Lung (tissue), 16 donors: ENCODE measurements around the gene PCBP3. TPM values are rescaled to one million over a fixed set of nuclear protein-coding genes. Genes with fewer than 3 reads are reported as not detected.

Source experiments
- ATAC-seq: fragments of 200-7000 bp; cut with Tn5 transposase; one replicate; pipeline ENCODE4 v1.9.1; 2020; ENCODE audit warnings: moderate number of reproducible peaks; ENCODE audit not compliant: insufficient read depth, low FRiP score
- DNase-seq, 3 donors: peaks; one replicate each; pipeline ENCODE4 v3.0.0-alpha.2; 2013 to 2017
- H3K27ac ChIP-seq, 2 donors: one replicate each; pipeline ENCODE4 v1.5.1; 2013; ENCODE audit warnings: mild to moderate bottlenecking in 2 of 2, moderate library complexity in 2 of 2, control low read depth in 1 of 2, inconsistent platforms in 1 of 2, low read depth in 1 of 2, low read length in 1 of 2
- H3K27me3 ChIP-seq, 3 donors: one replicate each; pipeline ENCODE4 v1.5.1; 2013; ENCODE audit warnings: low read length in 2 of 3; ENCODE audit not compliant: control insufficient read depth in 3 of 3, insufficient read depth in 3 of 3
- H3K36me3 ChIP-seq, 4 donors: one replicate each; pipeline ENCODE4 v1.5.1; 2013; ENCODE audit warnings: low read length in 4 of 4, mild to moderate bottlenecking in 1 of 4, moderate library complexity in 1 of 4; ENCODE audit not compliant: control insufficient read depth in 4 of 4, insufficient read depth in 4 of 4
- H3K4me1 ChIP-seq, 5 donors: one replicate each; pipeline ENCODE4 v1.5.1; 2013; ENCODE audit warnings: low read length in 5 of 5, mild to moderate bottlenecking in 2 of 5, moderate library complexity in 1 of 5; ENCODE audit not compliant: control insufficient read depth in 5 of 5, insufficient read depth in 5 of 5
- H3K4me3 ChIP-seq: one replicate; pipeline ENCODE4 v1.5.1; 2013; ENCODE audit warnings: mild to moderate bottlenecking, control low read depth, moderate library complexity
- H3K9ac ChIP-seq, 2 donors: one replicate each; pipeline ENCODE4 v1.5.1; 2013; ENCODE audit warnings: low read length in 2 of 2, control low read depth in 1 of 2; ENCODE audit not compliant: insufficient read depth in 1 of 2
- H3K9me3 ChIP-seq, 4 donors: one replicate each; pipeline ENCODE4 v1.5.1; 2013; ENCODE audit warnings: low read length in 3 of 4, mild to moderate bottlenecking in 1 of 4, moderate library complexity in 1 of 4; ENCODE audit not compliant: control insufficient read depth in 4 of 4, insufficient read depth in 3 of 4
- WGBS, 2 donors: extraction: QIAGEN DNeasy Blood & Tissue Kit; methylation state at CpG; one replicate each; pipeline ENCODE4 v1.1.7; 2013; 5-methylcytosine and 5-hydroxymethylcytosine counted together
- long read RNA-seq, 5 donors: transcript quantifications; one replicate each; lab custom pipeline, GENCODE V29; 2026
- polyA plus RNA-seq, 2 donors: library from polyadenylated mRNA; stranded (reverse); fragments of 200-250 nt; gene quantifications; one replicate each; pipeline ENCODE4 v1.2.1, GENCODE V29; 2013
- total RNA-seq, 2 donors: library from RNA; depleted of rRNA in 1 of 2; stranded (reverse); fragments of >200 nt in 1 of 2; gene quantifications; one replicate each; pipeline ENCODE4 v1.2.1, GENCODE V29; 2014 to 2021
- TF ChIP-seq, protein P1 (sequence below): IDR thresholded peaks from 2 replicates; pipeline ENCODE4 v1.5.1; 2012; ENCODE audit warnings: mild to moderate bottlenecking; ENCODE audit errors: control extremely low read depth, extremely low read depth
- donor health status: control.
- donor health status: control.
- donor health status: Bipolar disorder and iron deficiency.
- donor health status: healthy.
- donor health status: DM: yes; HTN: yes; CAD: no.

Gene PCBP3
- total RNA-seq (1 to 10 TPM; 3.2 to 8.2 TPM), polyA plus RNA-seq (1 to 10 TPM; 1.6 to 3.0 TPM)
- long read RNA-seq, donor 1, result 0 reads
- long read RNA-seq, donor 2, result 0 reads
- long read RNA-seq, donor 3, result 0 reads
- long read RNA-seq, donor 4, result 0 reads
- long read RNA-seq, donor 5, result 0 reads

DNA sequence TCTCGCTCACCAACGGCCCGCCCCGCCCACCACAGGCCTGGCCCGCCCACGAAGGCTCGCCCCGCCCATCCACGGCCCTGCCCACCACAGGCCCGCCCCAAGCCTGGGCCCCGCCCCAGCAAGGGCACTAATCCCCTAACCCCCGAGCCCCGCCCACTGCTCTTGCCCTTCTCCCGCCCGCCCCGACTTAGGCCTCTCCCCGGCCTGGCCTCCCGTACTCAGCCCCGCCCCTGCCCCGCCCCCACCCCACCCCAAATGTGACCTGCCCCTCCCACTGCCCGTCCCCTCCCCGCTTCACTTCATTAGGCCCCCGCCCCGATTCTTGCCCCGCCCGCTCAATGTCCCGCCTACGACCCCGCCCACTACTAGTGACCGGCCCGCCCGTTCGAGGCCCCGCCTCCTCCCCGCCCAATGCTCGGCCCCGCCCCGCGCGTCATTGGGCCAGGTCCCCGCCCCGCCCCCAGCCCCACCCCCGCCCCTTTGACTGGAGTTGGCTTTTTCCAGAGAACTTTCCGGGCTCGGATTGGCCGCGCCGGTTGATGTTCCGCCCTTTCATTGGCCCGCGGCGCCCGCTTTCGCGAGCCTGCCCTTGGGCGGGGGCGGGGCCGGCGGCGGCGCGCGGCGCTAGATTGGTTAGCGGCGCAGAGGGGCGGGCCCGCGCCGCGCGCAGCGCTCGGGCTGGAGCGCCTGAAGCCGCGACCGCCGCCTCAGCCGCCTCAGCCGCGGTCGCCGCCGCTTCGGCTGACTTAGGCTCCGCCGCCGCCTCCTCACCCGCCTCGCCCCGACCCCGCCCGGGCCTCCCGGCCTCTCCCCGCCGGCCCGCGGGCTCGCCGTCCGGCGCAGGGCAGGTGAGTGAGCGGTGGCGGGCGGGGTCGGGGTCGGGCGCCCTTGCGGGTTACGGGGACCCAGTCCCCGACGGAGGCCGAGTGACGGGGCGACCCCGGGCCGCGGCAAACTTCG lies at the start of gene PCBP3:
PCBP3 (plus strand) TSS at position 705 of the 960 bp plus-strand sequence. CDS start 206,361 bp downstream, outside the sequence.
- H3K9ac ChIP-seq, result no peak within 1 kb of the TSS

DNA sequence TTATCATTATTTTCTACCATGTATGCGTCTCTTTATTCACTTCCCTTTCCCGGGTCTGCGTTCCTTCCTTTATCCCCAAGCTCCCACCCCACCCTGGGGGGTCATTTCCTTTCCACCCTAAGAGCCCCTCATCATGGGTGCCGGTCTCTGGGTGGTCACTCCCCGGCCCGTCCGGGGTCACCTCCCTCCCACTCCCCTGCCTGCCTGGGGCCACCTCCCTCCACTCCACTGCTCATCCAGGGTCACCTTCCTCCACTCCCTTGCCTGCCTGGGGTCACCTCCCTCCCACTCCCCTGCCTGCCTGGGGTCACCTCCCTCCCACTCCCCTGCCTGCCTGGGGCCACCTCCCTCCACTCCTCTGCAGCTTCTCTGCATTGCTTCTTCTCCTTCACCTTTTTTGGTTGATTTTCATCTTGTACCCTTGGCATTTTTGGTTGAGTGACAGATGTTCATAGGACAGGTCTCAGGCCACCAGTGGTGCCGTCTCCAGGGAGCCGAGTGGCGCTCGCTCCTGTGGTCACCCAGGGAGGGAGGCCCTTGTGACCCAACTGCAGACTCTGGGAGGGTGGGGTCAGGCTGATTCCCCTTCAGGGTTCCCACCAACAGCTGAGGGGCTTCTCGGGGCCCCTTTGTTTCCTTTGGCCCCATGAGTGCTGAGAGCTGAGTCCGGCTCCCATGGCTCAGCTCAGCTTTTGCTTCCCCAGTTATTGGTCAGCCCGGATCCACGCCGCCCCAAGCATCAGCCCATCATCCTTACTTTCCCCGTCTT lies 48.6 kb upstream of the PCBP3 start:
- Histone ChIP-seq H3K4me3 (no peak overlapping the region), H3K27me3 (peaks cover 0 to 11% (median 10%) of the 10 kb centered on the region in 3 donors), H3K36me3 (no peaks in the 10 kb centered on the region), H3K4me1 (peaks cover 0 to 8% (median 0%) of the 10 kb centered on the region in 5 donors), H3K27ac (no peak overlapping the region), H3K9ac (no peak overlapping the region), H3K9me3 (peaks cover 0 to 3% (median 0%) of the 10 kb centered on the region in 4 donors)
- WGBS, 2 donors, result 72 to 78% methylated on average over 17 of the region's 17 CpGs
- no peak for ATAC-seq
- DNase-seq, result no peak
- TF ChIP-seq, protein P1, sequence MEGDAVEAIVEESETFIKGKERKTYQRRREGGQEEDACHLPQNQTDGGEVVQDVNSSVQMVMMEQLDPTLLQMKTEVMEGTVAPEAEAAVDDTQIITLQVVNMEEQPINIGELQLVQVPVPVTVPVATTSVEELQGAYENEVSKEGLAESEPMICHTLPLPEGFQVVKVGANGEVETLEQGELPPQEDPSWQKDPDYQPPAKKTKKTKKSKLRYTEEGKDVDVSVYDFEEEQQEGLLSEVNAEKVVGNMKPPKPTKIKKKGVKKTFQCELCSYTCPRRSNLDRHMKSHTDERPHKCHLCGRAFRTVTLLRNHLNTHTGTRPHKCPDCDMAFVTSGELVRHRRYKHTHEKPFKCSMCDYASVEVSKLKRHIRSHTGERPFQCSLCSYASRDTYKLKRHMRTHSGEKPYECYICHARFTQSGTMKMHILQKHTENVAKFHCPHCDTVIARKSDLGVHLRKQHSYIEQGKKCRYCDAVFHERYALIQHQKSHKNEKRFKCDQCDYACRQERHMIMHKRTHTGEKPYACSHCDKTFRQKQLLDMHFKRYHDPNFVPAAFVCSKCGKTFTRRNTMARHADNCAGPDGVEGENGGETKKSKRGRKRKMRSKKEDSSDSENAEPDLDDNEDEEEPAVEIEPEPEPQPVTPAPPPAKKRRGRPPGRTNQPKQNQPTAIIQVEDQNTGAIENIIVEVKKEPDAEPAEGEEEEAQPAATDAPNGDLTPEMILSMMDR, result no peak

More for the DNA sequence above, at the start of gene PCBP3:
- peaks cover 2 to 27% (median 17%) of the 10 kb centered on the region in 3 donors for H3K27me3 ChIP-seq
- DNase-seq, result peak; percentile 84 to 94 (median 88)
- WGBS, 2 donors, result 1 to 2% methylated on average over 42 to 120 of the region's 120 CpGs
- H3K4me3 ChIP-seq, result peak within 1 kb of the TSS; percentile 19
- ATAC-seq, result peak; percentile 89
- H3K9me3 ChIP-seq, result peaks cover 0 to 2% (median 0%) of the 10 kb centered on the region in 4 donors
- TF ChIP-seq, protein P1, result no peak
- H3K36me3 ChIP-seq, result no peaks in the 10 kb centered on the region
- H3K27ac ChIP-seq, result no peak within 1 kb of the TSS
- H3K4me1 ChIP-seq, result peaks cover 0 to 6% (median 4%) of the 10 kb centered on the region in 5 donors

DNA sequence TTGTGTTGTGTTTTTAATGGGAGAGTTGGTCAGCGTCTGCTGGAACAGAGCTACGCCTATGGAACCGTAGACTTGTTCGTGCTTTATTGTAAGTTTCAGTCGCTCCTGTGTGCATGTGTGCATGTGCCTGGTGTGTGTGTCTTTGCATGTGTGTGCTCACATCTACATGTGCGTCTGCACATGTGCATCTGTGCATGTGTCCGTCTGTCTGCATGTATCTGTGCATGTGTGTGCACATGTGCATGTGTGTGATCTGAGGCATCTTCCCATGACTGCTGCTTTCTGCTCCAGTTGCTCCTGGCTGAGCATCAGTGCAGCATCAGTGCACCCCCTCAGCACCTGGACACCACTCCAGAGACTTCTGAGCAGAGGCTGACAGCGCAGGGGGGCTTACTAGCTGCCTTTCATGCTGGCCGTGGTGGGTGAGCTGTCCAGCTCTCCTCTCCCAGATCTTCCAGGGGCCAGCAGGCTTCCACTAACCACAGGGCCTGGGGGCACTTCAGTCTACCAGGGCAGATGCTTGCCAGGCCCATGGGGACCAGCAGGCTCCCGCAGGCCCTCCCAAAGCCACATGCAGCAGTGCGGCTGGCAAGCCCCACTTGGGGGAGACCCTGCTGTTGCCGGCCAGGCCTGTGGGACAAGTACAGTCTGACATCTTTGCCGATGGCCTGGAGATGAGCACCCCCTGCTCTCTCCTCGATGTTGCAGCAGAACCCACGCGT lies 47.8 kb upstream of the PCBP3 start:
- H3K27ac ChIP-seq, result no peak overlapping the region
- peaks cover 0 to 11% (median 10%) of the 10 kb centered on the region in 3 donors for H3K27me3 ChIP-seq
- 90 to 94% methylated on average over 16 of the region's 16 CpGs for WGBS, 2 donors
- H3K36me3 ChIP-seq, result no peaks in the 10 kb centered on the region
- H3K4me1 ChIP-seq, result peaks cover 0 to 4% (median 0%) of the 10 kb centered on the region in 5 donors
- DNase-seq (no peak), ATAC-seq (no peak)
- peaks cover 0 to 3% (median 0%) of the 10 kb centered on the region in 4 donors for H3K9me3 ChIP-seq
- H3K9ac ChIP-seq, result no peak overlapping the region
- TF ChIP-seq, protein P1, result no peak
- no peak overlapping the region for H3K4me3 ChIP-seq
